ENCODE results near the gene SGIP1. TPM values are rescaled to one million over a fixed set of nuclear protein-coding genes. Genes with fewer than 3 reads are reported as not detected.

SGIP1 gene
- total and polyA plus RNA-seq, 2 experiments from 2014 or later: 4.0 to 7.7 TPM

GRCh38 chr1:66767626-66768025 is 233.7 kb downstream of the SGIP1 start:
- in situ Hi-C loops (cut with MboI): no loop called here
- Histone ChIP-seq H3K4me3 (no peak overlapping the region), H2AFZ (no peak overlapping the region), H3K27me3 (replicated peaks; ENCODE audit: insufficient read depth) (no peaks in the 10 kb centered on the region), H3K9me3 (ENCODE audit: low read depth) (no peaks in the 10 kb centered on the region), H3K4me1 (ENCODE audit: insufficient read depth) (no peaks in the 10 kb centered on the region), H3K4me2 (ENCODE audit: unreplicated experiment) (no peak overlapping the region), H3K36me3 (ENCODE audit: low read depth) (no peaks in the 10 kb centered on the region), H3F3A (ENCODE audit: insufficient read depth) (no peaks in the 10 kb centered on the region), H3K27ac (no peak overlapping the region), H3K79me2 (ENCODE audit: insufficient read depth) (no peaks in the 10 kb centered on the region), H3K9me2 (ENCODE audit: insufficient read depth) (no peaks in the 10 kb centered on the region), H4K20me1 (ENCODE audit: insufficient read depth) (no peaks in the 10 kb centered on the region), H3K9ac (no peak overlapping the region)
- no peak for TF ChIP-seq EZH2phosphoT487 (IDR thresholded peaks at IDR 0.05; ENCODE audit: insufficient read depth, low read depth)
- no peak for DNase-seq

- in situ Hi-C loops (cut with MboI): no loop called here
- WGBS, 2 experiments (ENCODE audit: low coverage in 1 of 2, low lambda C conversion rate in 2 of 2, missing lambda C conversion rate in 2 of 2): 94 to 96% methylated on average over 1 of the region's 1 CpG
Observed at GRCh38 chr1:66768965-66769364, 235.0 kb downstream of the SGIP1 start.

GRCh38 chr1:66769512-66770229 is 235.7 kb downstream of the SGIP1 start:
- no peaks in the 10 kb centered on the region for H3K79me2 ChIP-seq (ENCODE audit: insufficient read depth)
- no peaks in the 10 kb centered on the region for H3F3A ChIP-seq (ENCODE audit: insufficient read depth)
- TF ChIP-seq EZH2phosphoT487 (IDR thresholded peaks at IDR 0.05; ENCODE audit: insufficient read depth, low read depth) (no peak), EZH2 (IDR thresholded peaks at IDR 0.05; ENCODE audit: insufficient read depth, poor library complexity, severe bottlenecking) (no peak)
- no peak overlapping the region for H3K27ac ChIP-seq
- in situ Hi-C loops (cut with MboI): no loop called here
- no peaks in the 10 kb centered on the region for H3K9me3 ChIP-seq (ENCODE audit: low read depth)
- no peak for DNase-seq
- H3K4me1 ChIP-seq (ENCODE audit: insufficient read depth): no peaks in the 10 kb centered on the region
- no peaks in the 10 kb centered on the region for H3K27me3 ChIP-seq (replicated peaks; ENCODE audit: insufficient read depth)
- H3K4me3 ChIP-seq: no peak overlapping the region
- H3K4me2 ChIP-seq (ENCODE audit: unreplicated experiment): no peak overlapping the region
- peak overlapping the region; percentile 10; the same call in 1 of the 2 replicates for H2AFZ ChIP-seq
- no peaks in the 10 kb centered on the region for H3K9me2 ChIP-seq (ENCODE audit: insufficient read depth)
- no peaks in the 10 kb centered on the region for H3K36me3 ChIP-seq (ENCODE audit: low read depth)
- no peak overlapping the region for H3K9ac ChIP-seq
- WGBS, 2 experiments (ENCODE audit: low coverage in 1 of 2, low lambda C conversion rate in 2 of 2, missing lambda C conversion rate in 2 of 2): 94% methylated on average over 7 of the region's 7 CpGs
- H4K20me1 ChIP-seq (ENCODE audit: insufficient read depth): no peaks in the 10 kb centered on the region

More at GRCh38 chr1:66768965-66769364, 235.0 kb downstream of the SGIP1 start:
- no peaks in the 10 kb centered on the region for H3K79me2 ChIP-seq (ENCODE audit: insufficient read depth)
- H3K4me3 ChIP-seq: no peak overlapping the region
- no peaks in the 10 kb centered on the region for H3K27me3 ChIP-seq (replicated peaks; ENCODE audit: insufficient read depth)
- no peaks in the 10 kb centered on the region for H3F3A ChIP-seq (ENCODE audit: insufficient read depth)
- H3K36me3 ChIP-seq (ENCODE audit: low read depth): no peaks in the 10 kb centered on the region
- H3K4me2 ChIP-seq (ENCODE audit: unreplicated experiment): no peak overlapping the region
- no peak overlapping the region for H3K9ac ChIP-seq
- no peak for TF ChIP-seq EZH2phosphoT487 (IDR thresholded peaks at IDR 0.05; ENCODE audit: insufficient read depth, low read depth)
- TF ChIP-seq EZH2 (IDR thresholded peaks at IDR 0.05; ENCODE audit: insufficient read depth, poor library complexity, severe bottlenecking): no peak
- H3K9me2 ChIP-seq (ENCODE audit: insufficient read depth): no peaks in the 10 kb centered on the region
- H4K20me1 ChIP-seq (ENCODE audit: insufficient read depth): no peaks in the 10 kb centered on the region
- H3K4me1 ChIP-seq (ENCODE audit: insufficient read depth): no peaks in the 10 kb centered on the region
- no peaks in the 10 kb centered on the region for H3K9me3 ChIP-seq (ENCODE audit: low read depth)
- H2AFZ ChIP-seq: no peak overlapping the region
- H3K27ac ChIP-seq: no peak overlapping the region
- no peak for DNase-seq

- Histone ChIP-seq H3F3A (ENCODE audit: insufficient read depth) (no peaks in the 10 kb centered on the region), H3K79me2 (ENCODE audit: insufficient read depth) (no peaks in the 10 kb centered on the region), H3K9ac (no peak overlapping the region), H3K27me3 (replicated peaks; ENCODE audit: insufficient read depth) (no peaks in the 10 kb centered on the region), H3K9me3 (ENCODE audit: low read depth) (no peaks in the 10 kb centered on the region), H3K4me2 (ENCODE audit: unreplicated experiment) (no peak overlapping the region), H3K36me3 (ENCODE audit: low read depth) (no peaks in the 10 kb centered on the region), H4K20me1 (ENCODE audit: insufficient read depth) (no peaks in the 10 kb centered on the region), H3K9me2 (ENCODE audit: insufficient read depth) (no peaks in the 10 kb centered on the region), H3K4me1 (ENCODE audit: insufficient read depth) (no peaks in the 10 kb centered on the region), H3K4me3 (no peak overlapping the region), H2AFZ (no peak overlapping the region), H3K27ac (no peak overlapping the region)
- no peak for DNase-seq
- in situ Hi-C loops (cut with MboI): no loop called here
- WGBS, 2 experiments (ENCODE audit: low coverage in 1 of 2, low lambda C conversion rate in 2 of 2, missing lambda C conversion rate in 2 of 2): 96 to 100% methylated on average over 2 of the region's 2 CpGs
- no peak for TF ChIP-seq EZH2 (IDR thresholded peaks at IDR 0.05; ENCODE audit: insufficient read depth, poor library complexity, severe bottlenecking)
- no peak for TF ChIP-seq EZH2phosphoT487 (IDR thresholded peaks at IDR 0.05; ENCODE audit: insufficient read depth, low read depth)
Observed at GRCh38 chr1:66770240-66770639, 236.3 kb downstream of the SGIP1 start.

GRCh38 chr1:66770694-66771093 is 236.7 kb downstream of the SGIP1 start:
- Histone ChIP-seq H3K4me2 (ENCODE audit: unreplicated experiment) (no peak overlapping the region), H3K9ac (no peak overlapping the region), H3K27ac (no peak overlapping the region), H3K9me2 (ENCODE audit: insufficient read depth) (no peaks in the 10 kb centered on the region), H3K27me3 (replicated peaks; ENCODE audit: insufficient read depth) (no peaks in the 10 kb centered on the region), H2AFZ (no peak overlapping the region), H3K36me3 (ENCODE audit: low read depth) (no peaks in the 10 kb centered on the region), H3K4me3 (no peak overlapping the region), H3K4me1 (ENCODE audit: insufficient read depth) (no peaks in the 10 kb centered on the region), H3K9me3 (ENCODE audit: low read depth) (no peaks in the 10 kb centered on the region), H3K79me2 (ENCODE audit: insufficient read depth) (no peaks in the 10 kb centered on the region), H4K20me1 (ENCODE audit: insufficient read depth) (no peaks in the 10 kb centered on the region), H3F3A (ENCODE audit: insufficient read depth) (no peaks in the 10 kb centered on the region)
- in situ Hi-C loops (cut with MboI): no loop called here
- DNase-seq: no peak
- 68 to 72% methylated on average over 4 of the region's 4 CpGs for WGBS, 2 experiments (ENCODE audit: low coverage in 1 of 2, low lambda C conversion rate in 2 of 2, missing lambda C conversion rate in 2 of 2)
- TF ChIP-seq EZH2phosphoT487 (IDR thresholded peaks at IDR 0.05; ENCODE audit: insufficient read depth, low read depth): no peak
- TF ChIP-seq EZH2 (IDR thresholded peaks at IDR 0.05; ENCODE audit: insufficient read depth, poor library complexity, severe bottlenecking): no peak
